ENCODE data around the gene SLC25A25.

DNA sequence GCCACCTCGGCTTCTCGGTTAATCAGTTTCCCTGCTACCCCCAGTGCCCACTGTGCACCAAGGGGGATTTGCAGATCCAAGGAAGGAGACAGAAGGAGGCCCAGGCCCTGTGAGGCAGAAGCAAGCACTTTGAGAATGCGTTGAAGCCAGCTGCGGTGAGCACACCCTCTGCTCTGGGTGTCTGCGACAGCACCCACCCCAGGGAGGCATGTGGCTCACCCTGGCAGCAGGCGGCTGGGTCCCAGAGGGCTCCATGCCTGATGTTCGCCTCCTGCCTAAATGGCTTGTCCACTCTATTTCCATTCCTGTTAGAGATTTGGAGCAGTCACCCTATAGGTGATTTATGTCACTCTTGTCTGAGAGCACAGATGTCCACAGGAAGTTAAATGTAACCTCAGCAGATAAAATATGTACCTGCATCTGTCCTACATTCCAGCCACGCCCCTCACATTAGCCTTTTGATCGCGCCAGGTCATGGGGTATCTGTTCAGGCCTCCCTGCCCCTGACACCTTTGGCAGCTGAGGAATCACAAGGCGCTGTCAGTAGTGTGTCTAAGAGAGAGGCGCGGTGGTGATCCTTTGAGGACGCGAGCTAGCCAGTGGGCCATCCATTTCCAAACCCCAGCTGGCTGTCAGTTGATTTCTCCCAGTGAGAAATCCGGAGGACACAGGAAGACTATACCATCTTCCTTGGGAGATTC, 31.3 kb downstream of the SLC25A25 start:
- no peak for TF ChIP-seq EZH2 (IDR thresholded peaks at IDR 0.05; ENCODE audit: insufficient read depth, poor library complexity, severe bottlenecking)
- TF ChIP-seq EZH2phosphoT487 (IDR thresholded peaks at IDR 0.05; ENCODE audit: insufficient read depth, low read depth) = no peak
